ENCODE measurements around the gene SFXN3.

Gene SFXN3

DNA sequence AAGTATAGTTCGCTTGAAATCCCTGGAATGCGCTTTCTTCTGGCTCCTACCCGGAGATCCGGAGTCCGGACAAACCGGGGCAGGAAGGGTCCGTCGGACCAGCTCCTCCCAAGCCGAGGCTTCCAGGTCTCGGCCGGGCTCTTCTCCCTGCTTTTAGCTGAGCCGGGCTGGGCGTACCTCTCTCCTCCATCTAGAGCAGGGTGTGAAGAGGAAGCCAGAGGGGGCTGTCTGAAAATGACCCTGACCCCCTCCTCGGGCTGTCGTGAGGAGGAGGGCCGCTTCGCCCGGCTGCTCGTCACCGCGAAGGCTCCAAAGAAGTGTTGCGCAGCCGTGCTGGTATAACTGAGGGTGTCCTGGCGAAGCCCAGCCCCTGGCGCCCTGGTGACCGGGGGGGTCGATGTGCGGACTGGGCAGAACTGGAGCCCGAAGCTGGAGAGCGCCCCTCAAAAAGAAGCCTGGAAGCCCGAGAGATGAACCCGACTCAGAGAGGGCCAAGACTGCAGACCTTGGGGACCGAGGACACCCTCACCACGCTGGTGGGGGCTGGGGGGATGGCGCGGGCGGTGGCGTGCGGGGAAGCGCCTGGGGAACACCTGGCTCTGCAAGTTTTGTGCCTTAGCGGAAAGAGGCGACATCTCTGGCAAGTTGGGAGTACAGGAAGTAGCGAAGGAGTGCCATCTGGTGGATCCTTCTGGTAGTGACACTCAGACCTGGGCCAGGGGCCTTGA lies 36.5 kb downstream of the SFXN3 start:
- ChIA-PET CTCF (interaction anchor here (0.9 to 34.2 kb wide), 12 partner anchors 7 to 503 kb away, joined by 3 to 1481 read pairs (median 12); partner anchors contain the start of genes KAZALD1, PDZD7 and SFXN3), POLR2A (interaction anchor here (1.6 to 1.8 kb wide), 2 partner anchors 16 to 24 kb away, joined by 6 read pairs; no protein-coding TSS in a partner anchor)
- TF ChIP-seq, protein P1, sequence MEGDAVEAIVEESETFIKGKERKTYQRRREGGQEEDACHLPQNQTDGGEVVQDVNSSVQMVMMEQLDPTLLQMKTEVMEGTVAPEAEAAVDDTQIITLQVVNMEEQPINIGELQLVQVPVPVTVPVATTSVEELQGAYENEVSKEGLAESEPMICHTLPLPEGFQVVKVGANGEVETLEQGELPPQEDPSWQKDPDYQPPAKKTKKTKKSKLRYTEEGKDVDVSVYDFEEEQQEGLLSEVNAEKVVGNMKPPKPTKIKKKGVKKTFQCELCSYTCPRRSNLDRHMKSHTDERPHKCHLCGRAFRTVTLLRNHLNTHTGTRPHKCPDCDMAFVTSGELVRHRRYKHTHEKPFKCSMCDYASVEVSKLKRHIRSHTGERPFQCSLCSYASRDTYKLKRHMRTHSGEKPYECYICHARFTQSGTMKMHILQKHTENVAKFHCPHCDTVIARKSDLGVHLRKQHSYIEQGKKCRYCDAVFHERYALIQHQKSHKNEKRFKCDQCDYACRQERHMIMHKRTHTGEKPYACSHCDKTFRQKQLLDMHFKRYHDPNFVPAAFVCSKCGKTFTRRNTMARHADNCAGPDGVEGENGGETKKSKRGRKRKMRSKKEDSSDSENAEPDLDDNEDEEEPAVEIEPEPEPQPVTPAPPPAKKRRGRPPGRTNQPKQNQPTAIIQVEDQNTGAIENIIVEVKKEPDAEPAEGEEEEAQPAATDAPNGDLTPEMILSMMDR (IDR thresholded peaks at IDR 0.05; ENCODE audit: insufficient read depth, low read length, missing control alignments) = peak; percentile 79
- peak overlapping the region; percentile 56 for H3K4me3 ChIP-seq (ENCODE audit: low read depth, low read length)
- no peak for DNase-seq (ENCODE audit: low read depth, low spot score)

DNA sequence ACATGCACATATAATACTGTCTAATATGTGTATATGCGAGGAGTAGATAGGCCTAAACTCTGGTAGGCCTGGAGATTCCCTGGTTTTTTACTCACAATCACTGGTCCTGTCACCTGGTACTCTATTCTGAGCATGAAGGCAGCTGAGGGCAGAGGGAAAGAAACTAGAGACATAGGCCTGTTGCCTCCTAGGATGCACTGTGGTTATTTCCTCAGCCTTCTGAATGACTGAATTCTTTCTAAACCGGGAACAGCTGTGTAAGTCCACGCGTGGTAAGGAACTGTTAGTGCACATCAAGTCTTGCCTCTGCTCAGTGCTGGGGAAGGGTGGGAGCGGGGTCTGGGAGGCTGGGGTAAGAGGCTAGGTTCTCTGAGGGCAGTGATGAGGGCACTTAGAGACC lies 38.4 kb downstream of the SFXN3 start:
- no peak for DNase-seq (ENCODE audit: low read depth, low spot score)
- POLR2A ChIA-PET = no interaction called here
- CTCF ChIA-PET = interaction anchor here (1.7 to 34.2 kb wide), 9 partner anchors 9 to 73 kb away, joined by 3 to 1481 read pairs (median 23); partner anchors contain the start of genes KAZALD1, PDZD7 and SFXN3
- no peak overlapping the region for H3K4me3 ChIP-seq (ENCODE audit: low read depth, low read length)
- TF ChIP-seq, protein P1 (IDR thresholded peaks at IDR 0.05; ENCODE audit: insufficient read depth, low read length, missing control alignments) = no peak

DNA sequence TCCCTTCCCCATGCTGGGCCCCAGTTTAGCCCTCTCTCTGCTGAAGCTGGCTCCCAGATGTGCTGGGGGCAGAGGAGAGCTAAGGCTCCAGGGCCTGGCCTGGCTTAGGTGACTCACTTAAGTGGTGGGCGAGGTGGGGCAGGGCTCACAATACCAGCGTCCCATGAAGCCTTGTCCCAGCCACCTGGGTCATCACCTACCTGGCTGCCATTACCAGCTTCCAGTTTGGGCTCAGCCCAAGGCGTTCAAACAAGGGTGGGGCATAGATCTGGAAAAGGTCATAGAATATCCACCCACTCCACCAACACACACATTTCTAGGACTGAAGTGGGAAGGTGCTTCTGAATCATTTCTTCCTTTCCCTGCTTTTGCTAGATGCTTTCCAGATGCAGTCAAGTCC lies 39.1 kb downstream of the SFXN3 start:
- ChIA-PET POLR2A (no interaction called here), CTCF (interaction anchor here (1.9 to 34.2 kb wide), 9 partner anchors 10 to 72 kb away, joined by 5 to 1481 read pairs (median 23); partner anchors contain the start of genes KAZALD1, PDZD7 and SFXN3)
- H3K4me3 ChIP-seq (ENCODE audit: low read depth, low read length) = no peak overlapping the region
- DNase-seq (ENCODE audit: low read depth, low spot score) = no peak
- TF ChIP-seq, protein P1 (IDR thresholded peaks at IDR 0.05; ENCODE audit: insufficient read depth, low read length, missing control alignments) = no peak

DNA sequence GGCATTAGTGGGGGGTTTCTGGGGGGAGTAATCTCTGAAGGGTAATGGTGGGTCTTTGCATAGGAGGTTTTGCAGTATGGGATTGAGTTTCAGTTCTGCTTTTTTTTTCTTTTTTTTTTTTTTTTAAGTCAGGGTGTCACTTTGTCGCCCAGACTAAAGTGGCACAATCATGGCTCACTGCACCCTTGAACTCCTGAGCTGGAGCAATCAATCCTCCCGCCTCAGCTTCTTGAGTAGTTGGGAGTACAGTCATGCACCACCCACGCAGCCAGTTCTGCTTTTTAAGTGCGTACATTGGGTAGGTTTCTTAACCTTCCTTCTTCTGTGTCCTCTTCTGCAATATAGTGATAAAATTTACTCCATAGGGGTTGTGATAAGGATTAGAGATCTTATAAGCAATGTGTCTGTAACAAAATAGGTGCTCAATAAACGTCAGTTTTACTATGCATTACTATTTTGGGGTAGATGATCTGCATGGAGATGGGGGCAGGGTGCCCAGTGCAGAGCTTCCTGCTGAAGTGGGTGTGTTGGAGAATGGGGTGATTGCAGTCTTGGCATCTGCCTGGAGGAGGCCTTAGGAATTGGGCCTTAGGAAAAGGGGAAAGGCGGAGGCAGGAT lies 40.3 kb downstream of the SFXN3 start:
- POLR2A ChIA-PET = no interaction called here
- no peak for DNase-seq (ENCODE audit: low read depth, low spot score)

DNA sequence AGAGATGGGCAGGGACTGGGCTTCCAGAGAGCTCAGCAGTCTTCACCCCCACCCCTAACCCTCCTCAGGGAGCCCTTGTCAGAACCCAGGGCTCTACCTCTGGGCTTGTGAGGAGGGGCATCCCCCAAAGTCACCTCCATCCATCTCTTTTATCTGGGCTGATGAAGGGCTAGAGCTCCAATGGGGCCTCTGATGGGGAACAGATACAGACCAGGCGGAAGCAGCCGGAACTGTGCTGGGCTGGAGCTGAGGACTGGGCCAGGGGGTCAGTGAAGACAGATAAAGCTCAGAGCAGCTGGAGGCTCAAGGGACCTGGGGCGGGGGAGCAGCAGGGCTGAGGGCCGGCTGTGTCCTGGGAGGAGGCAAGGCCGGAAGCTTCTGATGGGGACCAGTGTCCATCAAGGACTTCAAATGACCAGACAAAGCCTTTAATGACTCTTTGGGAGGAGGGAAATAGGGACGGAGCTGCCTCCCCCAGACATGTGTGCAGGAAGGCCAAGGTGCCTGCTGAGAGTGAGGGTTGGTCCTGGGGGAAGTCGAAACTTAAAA lies 40.9 kb downstream of the SFXN3 start:
- POLR2A ChIA-PET = no interaction called here
- H3K4me3 ChIP-seq (ENCODE audit: low read depth, low read length) = no peak overlapping the region
- TF ChIP-seq, protein P1 (IDR thresholded peaks at IDR 0.05; ENCODE audit: insufficient read depth, low read length, missing control alignments) = no peak
- CTCF ChIA-PET = interaction anchor here (0.9 to 34.2 kb wide), 9 partner anchors 8 to 70 kb away, joined by 3 to 1481 read pairs (median 5); partner anchors contain the start of genes KAZALD1, PDZD7 and SFXN3
- no peak for DNase-seq (ENCODE audit: low read depth, low spot score)

More for the DNA sequence above, 40.3 kb downstream of the SFXN3 start:
- TF ChIP-seq, protein P1 (IDR thresholded peaks at IDR 0.05; ENCODE audit: insufficient read depth, low read length, missing control alignments) = no peak
- H3K4me3 ChIP-seq (ENCODE audit: low read depth, low read length) = no peak overlapping the region
- CTCF ChIA-PET = interaction anchor here (0.9 to 34.2 kb wide), 9 partner anchors 9 to 71 kb away, joined by 3 to 1481 read pairs (median 5); partner anchors contain the start of genes KAZALD1, PDZD7 and SFXN3

Measured in AG04449 (cell line).